ENCODE data around the gene PRAMEF13.
"Not testable (repeated sequence)": the region's sequence is repeated elsewhere in the genome, so short reads cannot be mapped to it uniquely, and the experiment has no call there.

GRCh38 chr1:13219203-13219602, 18.0 kb upstream of the PRAMEF13 start:
- not testable (repeated sequence) for TF ChIP-seq CTCF, POLR2A (IDR thresholded peaks at IDR 0.05)

Measured in Peyer's patch (tissue), 4 donors.